ENCODE data around the gene DRD3.

GRCh38 chr3:114093016-114093380, 85.9 kb downstream of the DRD3 start:
- TF ChIP-seq ZNF324 (tag by site-specific recombination; IDR thresholded peaks at IDR 0.05) (no peak), ZXDB (tag by site-specific recombination; IDR thresholded peaks at IDR 0.05) (no peak)
- TF ChIP-seq, protein P1, sequence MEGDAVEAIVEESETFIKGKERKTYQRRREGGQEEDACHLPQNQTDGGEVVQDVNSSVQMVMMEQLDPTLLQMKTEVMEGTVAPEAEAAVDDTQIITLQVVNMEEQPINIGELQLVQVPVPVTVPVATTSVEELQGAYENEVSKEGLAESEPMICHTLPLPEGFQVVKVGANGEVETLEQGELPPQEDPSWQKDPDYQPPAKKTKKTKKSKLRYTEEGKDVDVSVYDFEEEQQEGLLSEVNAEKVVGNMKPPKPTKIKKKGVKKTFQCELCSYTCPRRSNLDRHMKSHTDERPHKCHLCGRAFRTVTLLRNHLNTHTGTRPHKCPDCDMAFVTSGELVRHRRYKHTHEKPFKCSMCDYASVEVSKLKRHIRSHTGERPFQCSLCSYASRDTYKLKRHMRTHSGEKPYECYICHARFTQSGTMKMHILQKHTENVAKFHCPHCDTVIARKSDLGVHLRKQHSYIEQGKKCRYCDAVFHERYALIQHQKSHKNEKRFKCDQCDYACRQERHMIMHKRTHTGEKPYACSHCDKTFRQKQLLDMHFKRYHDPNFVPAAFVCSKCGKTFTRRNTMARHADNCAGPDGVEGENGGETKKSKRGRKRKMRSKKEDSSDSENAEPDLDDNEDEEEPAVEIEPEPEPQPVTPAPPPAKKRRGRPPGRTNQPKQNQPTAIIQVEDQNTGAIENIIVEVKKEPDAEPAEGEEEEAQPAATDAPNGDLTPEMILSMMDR (tag by site-specific recombination; IDR thresholded peaks at IDR 0.05), result no peak
- TF ChIP-seq, protein P2, sequence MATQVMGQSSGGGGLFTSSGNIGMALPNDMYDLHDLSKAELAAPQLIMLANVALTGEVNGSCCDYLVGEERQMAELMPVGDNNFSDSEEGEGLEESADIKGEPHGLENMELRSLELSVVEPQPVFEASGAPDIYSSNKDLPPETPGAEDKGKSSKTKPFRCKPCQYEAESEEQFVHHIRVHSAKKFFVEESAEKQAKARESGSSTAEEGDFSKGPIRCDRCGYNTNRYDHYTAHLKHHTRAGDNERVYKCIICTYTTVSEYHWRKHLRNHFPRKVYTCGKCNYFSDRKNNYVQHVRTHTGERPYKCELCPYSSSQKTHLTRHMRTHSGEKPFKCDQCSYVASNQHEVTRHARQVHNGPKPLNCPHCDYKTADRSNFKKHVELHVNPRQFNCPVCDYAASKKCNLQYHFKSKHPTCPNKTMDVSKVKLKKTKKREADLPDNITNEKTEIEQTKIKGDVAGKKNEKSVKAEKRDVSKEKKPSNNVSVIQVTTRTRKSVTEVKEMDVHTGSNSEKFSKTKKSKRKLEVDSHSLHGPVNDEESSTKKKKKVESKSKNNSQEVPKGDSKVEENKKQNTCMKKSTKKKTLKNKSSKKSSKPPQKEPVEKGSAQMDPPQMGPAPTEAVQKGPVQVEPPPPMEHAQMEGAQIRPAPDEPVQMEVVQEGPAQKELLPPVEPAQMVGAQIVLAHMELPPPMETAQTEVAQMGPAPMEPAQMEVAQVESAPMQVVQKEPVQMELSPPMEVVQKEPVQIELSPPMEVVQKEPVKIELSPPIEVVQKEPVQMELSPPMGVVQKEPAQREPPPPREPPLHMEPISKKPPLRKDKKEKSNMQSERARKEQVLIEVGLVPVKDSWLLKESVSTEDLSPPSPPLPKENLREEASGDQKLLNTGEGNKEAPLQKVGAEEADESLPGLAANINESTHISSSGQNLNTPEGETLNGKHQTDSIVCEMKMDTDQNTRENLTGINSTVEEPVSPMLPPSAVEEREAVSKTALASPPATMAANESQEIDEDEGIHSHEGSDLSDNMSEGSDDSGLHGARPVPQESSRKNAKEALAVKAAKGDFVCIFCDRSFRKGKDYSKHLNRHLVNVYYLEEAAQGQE (tag by site-specific recombination; IDR thresholded peaks at IDR 0.05), result no peak
